GM12878 (cell line): Measurements from ENCODE around the gene PLCB2. TPM values are rescaled to one million over a fixed set of nuclear protein-coding genes. Genes with fewer than 3 reads are reported as not detected.

Experiments used
- ATAC-seq: fragments of 200-7000 bp; cut with Tn5 transposase; 3 replicates; pipeline ENCODE4 v1.9.1; 2020; ENCODE audit warnings: mild to moderate bottlenecking, moderate library complexity
- BruUV-seq: library from RNA; stranded (reverse); fragments of 400-500 nt; replicated peaks from 2 replicates; lab custom pipeline; 2021; lab: Mats Ljungman, UMichigan
- CTCF ChIA-PET: fragments of 300-600 bp; sonication (Branson Sonifier 250); formaldehyde crosslinking; extraction: SDS; loops from one replicate; lab custom pipeline; 2021; ENCODE audit warnings: inconsistent platforms; lab: Yijun Ruan, JAX
- POLR2A ChIA-PET: fragments of 350-600 bp; formaldehyde crosslinking; extraction: SDS; loops from one replicate; lab custom pipeline; 2021; ENCODE audit warnings: inconsistent platforms; lab: Charles Lee
- RAD21 ChIA-PET: fragments of 300-600 bp; sonication (Branson Sonifier 250); formaldehyde crosslinking; loops from one replicate; lab custom pipeline; 2023; ENCODE audit warnings: antibody characterized with exemption; ENCODE audit not compliant: unreplicated experiment; lab: Charles Lee
- SMC1A ChIA-PET: fragments of 300-600 bp; sonication (Branson Sonifier 250); formaldehyde crosslinking; loops from one replicate; lab custom pipeline; 2023; ENCODE audit not compliant: unreplicated experiment, uncharacterized antibody; lab: Charles Lee
- DNase-seq: peaks from one replicate; pipeline ENCODE4 v3.0.0-alpha.2; 2011; ENCODE audit warnings: low read depth, low spot score
- FAIRE-seq: peaks from 3 replicates; lab custom pipeline; 2011; peaks lifted over from hg19 to GRCh38; lab: Jason Lieb, UNC
- H2AFZ ChIP-seq: 2 replicates; pipeline ENCODE4 v1.6.0; 2011; ENCODE audit warnings: low read depth, low read length, control low read depth; ENCODE audit not compliant: control insufficient read depth
- H3K27ac ChIP-seq: 2 replicates; pipeline ENCODE4 v1.5.1; 2011; ENCODE audit warnings: control low read depth; ENCODE audit not compliant: control insufficient read depth, insufficient read depth
- H3K27me3 ChIP-seq, 2 experiments: replicated peaks in 1 of 2; 2 replicates each; pipeline versions ENCODE4 v1.6.0 to v1.6.1; 2011; ENCODE audit warnings: low read length in 1 of 2; ENCODE audit not compliant: control insufficient read depth in 2 of 2, insufficient read depth in 2 of 2
- H3K36me3 ChIP-seq, 2 experiments: 2 replicates each; pipeline ENCODE4 v1.5.1; 2011; ENCODE audit warnings: low read length in 1 of 2; ENCODE audit not compliant: control insufficient read depth in 2 of 2, insufficient read depth in 2 of 2
- H3K4me1 ChIP-seq: 2 replicates; pipeline ENCODE4 v1.6.1; 2011; ENCODE audit warnings: mild to moderate bottlenecking, low read length, moderate library complexity, mixed read lengths; ENCODE audit not compliant: control insufficient read depth, insufficient read depth
- H3K4me2 ChIP-seq: 2 replicates; pipeline ENCODE4 v1.6.0; 2011; ENCODE audit warnings: control low read depth; ENCODE audit not compliant: control insufficient read depth, insufficient read depth
- H3K4me3 ChIP-seq: fragments of 200-600 bp; sonication (generic); 2 replicates; pipeline ENCODE4 v1.5.1; 2016
- H3K79me2 ChIP-seq: 2 replicates; pipeline ENCODE4 v1.6.0; 2011; ENCODE audit warnings: low read length; ENCODE audit not compliant: control insufficient read depth, insufficient read depth
- H3K9ac ChIP-seq: 2 replicates; pipeline ENCODE4 v1.8.0; 2011; ENCODE audit warnings: low read length, control low read depth, mixed read lengths; ENCODE audit not compliant: control insufficient read depth, insufficient read depth
- H3K9me3 ChIP-seq: replicated peaks from 3 replicates; pipeline ENCODE4 v1.5.1; 2011; ENCODE audit warnings: mild to moderate bottlenecking, low read length; ENCODE audit not compliant: control insufficient read depth, insufficient read depth
- H4K20me1 ChIP-seq: 2 replicates; pipeline ENCODE4 v1.6.0; 2011; ENCODE audit not compliant: control insufficient read depth, insufficient read depth
- NR2C1 ChIP-seq: fragments of 450-650 bp; IDR thresholded peaks from 2 replicates; pipeline ENCODE4 v1.6.1; 2017; ENCODE audit warnings: antibody characterized with exemption, mild to moderate bottlenecking, moderate library complexity
- POLR2A ChIP-seq: IDR thresholded peaks from 2 replicates; pipeline ENCODE4 v1.6.1; 2011; ENCODE audit warnings: low read depth, mild to moderate bottlenecking, low read length
- WGBS: methylation state at CpG from one replicate; pipeline ENCODE4 v1.1.6; 2016; ENCODE audit warnings: low lambda C conversion rate; ENCODE audit not compliant: insufficient replicate concordance, insufficient coverage; ENCODE audit errors: missing lambda C conversion rate; 5-methylcytosine and 5-hydroxymethylcytosine counted together
- in situ Hi-C: fragments of 300-500 bp; cut with MboI; formaldehyde crosslinking; loops from 9 replicates; pipeline ENCODE4 v1.14.3; 2018; ENCODE audit warnings: mixed read lengths
- intact Hi-C: fragments of 100-400 bp; cut with micrococcal nuclease; formaldehyde crosslinking; loops from one replicate; pipeline ENCODE4 v1.14.2; 2022; ENCODE audit not compliant: unreplicated experiment
- polyA plus RNA-seq, 11 experiments: library from polyadenylated mRNA; depleted of rRNA in 4 of 11; unstranded in 6 of 11; stranded (reverse) in 5 of 11; fragments of >200 nt; fragmentation: Nextera tagmentation in 4 of 11; fragmentation: Illumina TruSeq in 1 of 11; extraction: Ambion mirVana in 4 of 11; extraction: Trizol in 1 of 11; gene quantifications; 1 replicate in 1 of 11; 2 replicates in 10 of 11; pipeline versions ENCODE4 v1.2.1 to v1.2.3, GENCODE V29; 2011 to 2016; ENCODE audit warnings: inconsistent platforms in 2 of 11, missing spikeins in 2 of 11, low read depth in 1 of 11
- total RNA-seq, 4 experiments: library from RNA; depleted of rRNA in 3 of 4; stranded (reverse); fragments of >200 nt in 3 of 4; fragmentation: Illumina TruSeq in 1 of 4; extraction: Trizol in 1 of 4; gene quantifications; 2 replicates each; pipeline versions ENCODE4 v1.2.1 to v1.2.3, GENCODE V29; 2013 to 2021
- TF ChIP-seq, protein P1 (sequence below): IDR thresholded peaks from 2 replicates; pipeline ENCODE4 v1.6.1; 2012; ENCODE audit warnings: improper control_type of control experiment, low read depth, low read length; ENCODE audit not compliant: insufficient replicate concordance
- TF ChIP-seq, protein P2 (sequence below): fragments of 450-650 bp; IDR thresholded peaks from 2 replicates; pipeline ENCODE4 v1.6.1; 2016; ENCODE audit warnings: mild to moderate bottlenecking

PLCB2 gene
- total and polyA plus RNA-seq, 10 of the 15 experiments (the other 5 are each of a cell fraction or from before 2014, with no cell fraction given): 1.2 to 39.4 (median 10.7) TPM

DNA sequence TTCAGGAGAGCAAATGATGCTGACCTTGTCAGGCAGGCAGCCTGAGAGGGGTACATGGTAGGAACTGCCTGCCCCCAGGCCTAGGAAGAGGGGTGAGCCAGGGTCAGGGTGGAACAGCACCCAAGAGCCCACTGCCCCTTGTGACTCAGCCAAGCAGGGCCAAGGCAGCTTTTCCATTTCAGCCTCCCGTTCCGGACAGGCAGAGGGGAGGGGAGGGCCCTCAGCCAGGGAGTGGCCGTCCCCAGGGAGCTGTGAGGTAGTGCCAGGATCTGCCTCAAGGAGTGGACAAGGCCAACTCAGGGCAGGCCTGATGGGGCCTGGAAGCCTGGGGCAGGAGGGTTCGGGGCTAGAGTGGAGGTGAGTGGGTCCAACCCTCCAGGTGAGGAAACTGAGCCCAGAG, 19.8 kb downstream of the PLCB2 start (continued):
- TF ChIP-seq, protein P1, sequence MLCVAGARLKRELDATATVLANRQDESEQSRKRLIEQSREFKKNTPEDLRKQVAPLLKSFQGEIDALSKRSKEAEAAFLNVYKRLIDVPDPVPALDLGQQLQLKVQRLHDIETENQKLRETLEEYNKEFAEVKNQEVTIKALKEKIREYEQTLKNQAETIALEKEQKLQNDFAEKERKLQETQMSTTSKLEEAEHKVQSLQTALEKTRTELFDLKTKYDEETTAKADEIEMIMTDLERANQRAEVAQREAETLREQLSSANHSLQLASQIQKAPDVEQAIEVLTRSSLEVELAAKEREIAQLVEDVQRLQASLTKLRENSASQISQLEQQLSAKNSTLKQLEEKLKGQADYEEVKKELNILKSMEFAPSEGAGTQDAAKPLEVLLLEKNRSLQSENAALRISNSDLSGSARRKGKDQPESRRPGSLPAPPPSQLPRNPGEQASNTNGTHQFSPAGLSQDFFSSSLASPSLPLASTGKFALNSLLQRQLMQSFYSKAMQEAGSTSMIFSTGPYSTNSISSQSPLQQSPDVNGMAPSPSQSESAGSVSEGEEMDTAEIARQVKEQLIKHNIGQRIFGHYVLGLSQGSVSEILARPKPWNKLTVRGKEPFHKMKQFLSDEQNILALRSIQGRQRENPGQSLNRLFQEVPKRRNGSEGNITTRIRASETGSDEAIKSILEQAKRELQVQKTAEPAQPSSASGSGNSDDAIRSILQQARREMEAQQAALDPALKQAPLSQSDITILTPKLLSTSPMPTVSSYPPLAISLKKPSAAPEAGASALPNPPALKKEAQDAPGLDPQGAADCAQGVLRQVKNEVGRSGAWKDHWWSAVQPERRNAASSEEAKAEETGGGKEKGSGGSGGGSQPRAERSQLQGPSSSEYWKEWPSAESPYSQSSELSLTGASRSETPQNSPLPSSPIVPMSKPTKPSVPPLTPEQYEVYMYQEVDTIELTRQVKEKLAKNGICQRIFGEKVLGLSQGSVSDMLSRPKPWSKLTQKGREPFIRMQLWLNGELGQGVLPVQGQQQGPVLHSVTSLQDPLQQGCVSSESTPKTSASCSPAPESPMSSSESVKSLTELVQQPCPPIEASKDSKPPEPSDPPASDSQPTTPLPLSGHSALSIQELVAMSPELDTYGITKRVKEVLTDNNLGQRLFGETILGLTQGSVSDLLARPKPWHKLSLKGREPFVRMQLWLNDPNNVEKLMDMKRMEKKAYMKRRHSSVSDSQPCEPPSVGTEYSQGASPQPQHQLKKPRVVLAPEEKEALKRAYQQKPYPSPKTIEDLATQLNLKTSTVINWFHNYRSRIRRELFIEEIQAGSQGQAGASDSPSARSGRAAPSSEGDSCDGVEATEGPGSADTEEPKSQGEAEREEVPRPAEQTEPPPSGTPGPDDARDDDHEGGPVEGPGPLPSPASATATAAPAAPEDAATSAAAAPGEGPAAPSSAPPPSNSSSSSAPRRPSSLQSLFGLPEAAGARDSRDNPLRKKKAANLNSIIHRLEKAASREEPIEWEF: no peak
- no peak for TF ChIP-seq NR2C1
- TF ChIP-seq, protein P2, sequence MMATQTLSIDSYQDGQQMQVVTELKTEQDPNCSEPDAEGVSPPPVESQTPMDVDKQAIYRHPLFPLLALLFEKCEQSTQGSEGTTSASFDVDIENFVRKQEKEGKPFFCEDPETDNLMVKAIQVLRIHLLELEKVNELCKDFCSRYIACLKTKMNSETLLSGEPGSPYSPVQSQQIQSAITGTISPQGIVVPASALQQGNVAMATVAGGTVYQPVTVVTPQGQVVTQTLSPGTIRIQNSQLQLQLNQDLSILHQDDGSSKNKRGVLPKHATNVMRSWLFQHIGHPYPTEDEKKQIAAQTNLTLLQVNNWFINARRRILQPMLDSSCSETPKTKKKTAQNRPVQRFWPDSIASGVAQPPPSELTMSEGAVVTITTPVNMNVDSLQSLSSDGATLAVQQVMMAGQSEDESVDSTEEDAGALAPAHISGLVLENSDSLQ: no peak

DNA sequence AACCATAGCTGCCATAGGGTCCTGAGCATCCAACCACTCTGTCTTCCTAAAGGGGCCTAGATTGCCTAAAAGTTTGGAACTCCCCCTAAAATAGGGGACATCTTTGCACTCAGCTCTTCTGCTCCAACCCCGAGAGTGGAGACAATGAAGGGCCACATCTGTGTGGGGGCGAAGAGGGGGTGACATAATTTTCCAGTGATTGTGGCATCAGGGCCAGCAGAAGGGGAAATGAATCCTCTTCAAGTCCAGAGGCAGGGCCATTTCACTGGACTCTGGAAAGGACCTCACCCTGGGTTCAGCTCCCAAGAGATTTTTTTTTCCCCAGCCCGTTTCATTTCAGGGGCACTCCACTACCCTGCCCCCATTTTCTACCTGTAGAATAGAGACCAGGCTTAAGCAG, 20.2 kb downstream of the PLCB2 start:
- H3K27me3 ChIP-seq: peaks cover 3 to 8% of the 10 kb centered on the region in 2 experiments; a peak in 3 of 4 replicates
- no peak overlapping the region for H3K27ac ChIP-seq
- intact Hi-C loops (no loop called here), in situ Hi-C loops (no loop called here)
- WGBS: 2% methylated on average over 3 of the region's 3 CpGs
- no peak overlapping the region for H3K4me2 ChIP-seq
- no peak overlapping the region for H2AFZ ChIP-seq
- ChIA-PET RAD21 (interaction anchor here (1.1 kb wide), 1 partner anchor 50 kb away, joined by 3 read pairs; no protein-coding TSS in a partner anchor), SMC1A (interaction anchor here (1.2 to 2.0 kb wide), 2 partner anchors 8 to 13 kb away, joined by 3 to 5 read pairs; no protein-coding TSS in a partner anchor), CTCF (interaction anchor here (0.6 to 0.8 kb wide), 2 partner anchors 30 to 177 kb away, joined by 3 to 4 read pairs; no protein-coding TSS in a partner anchor), POLR2A (no interaction called here)
- FAIRE-seq (no peak), ATAC-seq (no peak), DNase-seq (no peak)
- no TSS peak for BruUV-seq
- no peaks in the 10 kb centered on the region for H3K79me2 ChIP-seq
- no peaks in the 10 kb centered on the region for H4K20me1 ChIP-seq
- H3K9ac ChIP-seq: no peak overlapping the region
- H3K36me3 ChIP-seq: no peaks in the 10 kb centered on the region
- no peak overlapping the region for H3K4me3 ChIP-seq
- TF ChIP-seq POLR2A: no peak
- H3K4me1 ChIP-seq: no peaks in the 10 kb centered on the region
- H3K9me3 ChIP-seq: no peaks in the 10 kb centered on the region; the same call in 2 of the 3 replicates
